ENCODE data around the gene MTX1.
A peak's percentile ranks its signal among the peaks of the same experiment; 100 is the strongest.
"Not testable (repeated sequence)": the region's sequence is repeated elsewhere in the genome, so short reads cannot be mapped to it uniquely, and the experiment has no call there.

MTX1 gene

GRCh38 chr1:155191904-155192303 is 16.6 kb upstream of the MTX1 start:
- H3K79me1 ChIP-seq (ENCODE audit: low read length): peaks cover 13% of the 10 kb centered on the region
- H2BK12ac ChIP-seq (ENCODE audit: low read length): peak overlapping the region; percentile 8
- H3K27me3 ChIP-seq (ENCODE audit: insufficient read depth, low read length): no peaks in the 10 kb centered on the region
- H4K91ac ChIP-seq (ENCODE audit: low read depth, low read length): no peak overlapping the region
- no peak overlapping the region for H3K14ac ChIP-seq (ENCODE audit: low read length)
- H3K4me1 ChIP-seq (ENCODE audit: control insufficient read depth in 1 of 2, insufficient read depth in 2 of 2, low read length in 2 of 2): peaks cover 7 to 15% of the 10 kb centered on the region in 2 experiments
- no peak overlapping the region for H3K4ac ChIP-seq (ENCODE audit: low read depth, low read length)
- H3K4me2 ChIP-seq (ENCODE audit: low read length): no peak overlapping the region
- H4K8ac ChIP-seq (ENCODE audit: low read depth, low read length): no peak overlapping the region
- peaks cover 2% of the 10 kb centered on the region for H3K9me3 ChIP-seq (ENCODE audit: insufficient read depth, low read depth, low read length)
- peak overlapping the region; percentile 49 for H2AK5ac ChIP-seq (ENCODE audit: low read length)
- H3K4me3 ChIP-seq (ENCODE audit: low read depth, low read length): no peak overlapping the region
- H3K36me3 ChIP-seq (ENCODE audit: control insufficient read depth in 1 of 2, insufficient read depth in 2 of 2, low read length in 2 of 2): peaks cover 3 to 6% of the 10 kb centered on the region in 2 experiments
- no peak overlapping the region for H2AFZ ChIP-seq (ENCODE audit: insufficient read depth, low read length, poor library complexity)
- no peak overlapping the region for H3K18ac ChIP-seq (ENCODE audit: low read length)
- no peak overlapping the region for H4K12ac ChIP-seq (ENCODE audit: low read depth, low read length)
- peaks cover 2% of the 10 kb centered on the region for H3K79me2 ChIP-seq (ENCODE audit: control insufficient read depth, insufficient read depth, low read length, poor library complexity)
- H3K27ac ChIP-seq (ENCODE audit: low read depth, low read length): no peak overlapping the region
- H2BK120ac ChIP-seq (ENCODE audit: insufficient read depth, low read length, poor library complexity): no peak overlapping the region
- no CpG with 5 or more reads among the region's 17 CpGs for WGBS (ENCODE audit: extremely low coverage, insufficient coverage, insufficient read length)
- no peak for DNase-seq
- H3K23ac ChIP-seq (ENCODE audit: low read length): no peak overlapping the region
- H2BK5ac ChIP-seq (ENCODE audit: low read depth, low read length, poor library complexity): no peak overlapping the region
- no peak overlapping the region for H3K9ac ChIP-seq (ENCODE audit: low read length)

- H3K9me3 ChIP-seq (ENCODE audit: insufficient read depth, low read depth, low read length): peaks cover 2% of the 10 kb centered on the region
- H4K8ac ChIP-seq (ENCODE audit: low read depth, low read length): peak overlapping the region; percentile 89
- peak overlapping the region; percentile 17 for H3K23ac ChIP-seq (ENCODE audit: low read length)
- H3K9ac ChIP-seq (ENCODE audit: low read length): no peak overlapping the region
- H4K91ac ChIP-seq (ENCODE audit: low read depth, low read length): peak overlapping the region; percentile 86
- peak overlapping the region; percentile 85 for H3K18ac ChIP-seq (ENCODE audit: low read length)
- peak overlapping the region; percentile 99 for H3K4me2 ChIP-seq (ENCODE audit: low read length)
- peak overlapping the region; percentile 75 for H3K14ac ChIP-seq (ENCODE audit: low read length)
- no peak overlapping the region for H3K27ac ChIP-seq (ENCODE audit: low read depth, low read length)
- H2AFZ ChIP-seq (ENCODE audit: insufficient read depth, low read length, poor library complexity): peak overlapping the region; percentile 82
- peaks cover 7 to 15% of the 10 kb centered on the region in 2 experiments for H3K4me1 ChIP-seq (ENCODE audit: control insufficient read depth in 1 of 2, insufficient read depth in 2 of 2, low read length in 2 of 2)
- peak overlapping the region; percentile 61 for H3K4ac ChIP-seq (ENCODE audit: low read depth, low read length)
- peaks cover 10 to 13% of the 10 kb centered on the region in 2 experiments for H3K36me3 ChIP-seq (ENCODE audit: control insufficient read depth in 1 of 2, insufficient read depth in 2 of 2, low read length in 2 of 2)
- peak overlapping the region; percentile 60 for H2BK12ac ChIP-seq (ENCODE audit: low read length)
- peak overlapping the region; percentile 79 for H4K12ac ChIP-seq (ENCODE audit: low read depth, low read length)
- no peaks in the 10 kb centered on the region for H3K27me3 ChIP-seq (ENCODE audit: insufficient read depth, low read length)
- H2BK120ac ChIP-seq (ENCODE audit: insufficient read depth, low read length, poor library complexity): peak overlapping the region; percentile 67
- peaks cover 2% of the 10 kb centered on the region for H3K79me2 ChIP-seq (ENCODE audit: control insufficient read depth, insufficient read depth, low read length, poor library complexity)
- peak overlapping the region; percentile 58 for H2AK5ac ChIP-seq (ENCODE audit: low read length)
- H3K4me3 ChIP-seq (ENCODE audit: low read depth, low read length): no peak overlapping the region
- WGBS (ENCODE audit: extremely low coverage, insufficient coverage, insufficient read length): no CpG with 5 or more reads among the region's 20 CpGs
- no peak for DNase-seq
- H2BK5ac ChIP-seq (ENCODE audit: low read depth, low read length, poor library complexity): peak overlapping the region; percentile 9
- H3K79me1 ChIP-seq (ENCODE audit: low read length): peaks cover 13% of the 10 kb centered on the region
Observed at GRCh38 chr1:155192346-155193274, 15.9 kb upstream of the MTX1 start.

GRCh38 chr1:155193275-155193990 is 15.1 kb upstream of the MTX1 start:
- H3K18ac ChIP-seq (ENCODE audit: low read length): peak overlapping the region; percentile 85
- H2AK5ac ChIP-seq (ENCODE audit: low read length): peak overlapping the region; percentile 58
- H4K12ac ChIP-seq (ENCODE audit: low read depth, low read length): peak overlapping the region; percentile 79
- peaks cover 7 to 15% of the 10 kb centered on the region in 2 experiments for H3K4me1 ChIP-seq (ENCODE audit: control insufficient read depth in 1 of 2, insufficient read depth in 2 of 2, low read length in 2 of 2)
- peak overlapping the region; percentile 67 for H3K27ac ChIP-seq (ENCODE audit: low read depth, low read length)
- peak overlapping the region; percentile 50 for H3K4me3 ChIP-seq (ENCODE audit: low read depth, low read length)
- H4K8ac ChIP-seq (ENCODE audit: low read depth, low read length): peak overlapping the region; percentile 89
- H3K79me2 ChIP-seq (ENCODE audit: control insufficient read depth, insufficient read depth, low read length, poor library complexity): peaks cover 2% of the 10 kb centered on the region
- peak overlapping the region; percentile 99 for H3K4me2 ChIP-seq (ENCODE audit: low read length)
- H3K9me3 ChIP-seq (ENCODE audit: insufficient read depth, low read depth, low read length): peaks cover 2% of the 10 kb centered on the region
- peak overlapping the region; percentile 43 for H2BK5ac ChIP-seq (ENCODE audit: low read depth, low read length, poor library complexity)
- peaks cover 13% of the 10 kb centered on the region for H3K79me1 ChIP-seq (ENCODE audit: low read length)
- H2BK120ac ChIP-seq (ENCODE audit: insufficient read depth, low read length, poor library complexity): peak overlapping the region; percentile 67
- peak overlapping the region; percentile 75 for H3K14ac ChIP-seq (ENCODE audit: low read length)
- no peaks in the 10 kb centered on the region for H3K27me3 ChIP-seq (ENCODE audit: insufficient read depth, low read length)
- H3K4ac ChIP-seq (ENCODE audit: low read depth, low read length): peak overlapping the region; percentile 61
- peaks cover 18 to 22% of the 10 kb centered on the region in 2 experiments for H3K36me3 ChIP-seq (ENCODE audit: control insufficient read depth in 1 of 2, insufficient read depth in 2 of 2, low read length in 2 of 2)
- H3K9ac ChIP-seq (ENCODE audit: low read length): peak overlapping the region; percentile 78
- H2BK12ac ChIP-seq (ENCODE audit: low read length): peak overlapping the region; percentile 60
- no peak overlapping the region for H3K23ac ChIP-seq (ENCODE audit: low read length)
- DNase-seq: peak; percentile 95 to 96
- H4K91ac ChIP-seq (ENCODE audit: low read depth, low read length): peak overlapping the region; percentile 86
- peak overlapping the region; percentile 82 for H2AFZ ChIP-seq (ENCODE audit: insufficient read depth, low read length, poor library complexity)
- WGBS (ENCODE audit: extremely low coverage, insufficient coverage, insufficient read length): no CpG with 5 or more reads among the region's 38 CpGs

DNA sequence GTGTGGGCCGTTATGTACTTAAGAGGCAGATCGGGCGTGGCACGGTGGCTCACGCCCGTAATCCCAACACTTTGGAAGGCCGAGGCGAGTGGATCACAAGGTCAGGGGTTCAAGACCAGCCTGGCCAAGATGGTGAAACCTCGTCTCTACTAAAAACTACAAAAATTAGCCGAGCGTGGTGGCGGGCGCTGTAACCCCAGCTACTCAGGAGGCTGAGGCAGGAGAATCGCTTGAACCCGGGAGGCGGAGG is 14.6 kb upstream of the MTX1 start:
- Histone ChIP-seq H3K4me3 (ENCODE audit: low read depth, low read length) (peak overlapping the region; percentile 50), H3K36me3 (ENCODE audit: control insufficient read depth in 1 of 2, insufficient read depth in 2 of 2, low read length in 2 of 2) (peaks cover 19 to 23% of the 10 kb centered on the region in 2 experiments), H3K4me2 (ENCODE audit: low read length) (peak overlapping the region; percentile 99), H3K4me1 (ENCODE audit: control insufficient read depth in 1 of 2, insufficient read depth in 2 of 2, low read length in 2 of 2) (peaks cover 7 to 15% of the 10 kb centered on the region in 2 experiments), H3K79me1 (ENCODE audit: low read length) (peaks cover 13% of the 10 kb centered on the region), H3K14ac (ENCODE audit: low read length) (peak overlapping the region; percentile 16), H4K8ac (ENCODE audit: low read depth, low read length) (peak overlapping the region; percentile 90), H2AFZ (ENCODE audit: insufficient read depth, low read length, poor library complexity) (peak overlapping the region; percentile 14), H3K27ac (ENCODE audit: low read depth, low read length) (peak overlapping the region; percentile 67), H4K12ac (ENCODE audit: low read depth, low read length) (peak overlapping the region; percentile 4), H2BK5ac (ENCODE audit: low read depth, low read length, poor library complexity) (peak overlapping the region; percentile 32), H4K91ac (ENCODE audit: low read depth, low read length) (peak overlapping the region; percentile 86), H3K18ac (ENCODE audit: low read length) (peak overlapping the region; percentile 70)
- H3K9me3 ChIP-seq (ENCODE audit: insufficient read depth, low read depth, low read length); H3K4ac ChIP-seq (ENCODE audit: low read depth, low read length); H3K9ac ChIP-seq (ENCODE audit: low read length); H3K79me2 ChIP-seq (ENCODE audit: control insufficient read depth, insufficient read depth, low read length, poor library complexity); H2BK12ac ChIP-seq (ENCODE audit: low read length); H2AK5ac ChIP-seq (ENCODE audit: low read length); H3K23ac ChIP-seq (ENCODE audit: low read length); H2BK120ac ChIP-seq (ENCODE audit: insufficient read depth, low read length, poor library complexity); DNase-seq; H3K27me3 ChIP-seq (ENCODE audit: insufficient read depth, low read length): not testable (repeated sequence)
- no CpG with 5 or more reads among the region's 16 CpGs for WGBS (ENCODE audit: extremely low coverage, insufficient coverage, insufficient read length)
